Keratinocyte (primary cell): ENCODE measurements around the gene SPRY4.

Source experiments
- CTCF ChIP-seq, 3 experiments: IDR thresholded peaks in 1 of 3; conservative IDR thresholded peaks in 1 of 3; optimal IDR thresholded peaks in 1 of 3; 2 replicates in 2 of 3; 3 replicates in 1 of 3; pipeline versions ENCODE3 to v1.5.1; 2011; ENCODE audit warnings: low read length in 3 of 3, mild to moderate bottlenecking in 3 of 3, moderate library complexity in 2 of 3, control low read depth in 1 of 3, inconsistent platforms in 1 of 3; ENCODE audit not compliant: insufficient read depth in 2 of 3; ENCODE audit errors: extremely low read depth in 1 of 3
- EZH2 ChIP-seq: IDR thresholded peaks from one replicate; pipeline ENCODE4 v1.6.1; 2012; ENCODE audit warnings: inconsistent platforms, mild to moderate bottlenecking, low read length, moderate library complexity

- no peak for TF ChIP-seq EZH2
- no peak for TF ChIP-seq CTCF (optimal IDR thresholded peaks at IDR 0.05 in 1 of 3, IDR thresholded peaks at IDR 0.05 in 1 of 3, conservative IDR thresholded peaks at IDR 0.05 in 1 of 3; ENCODE audit: extremely low read depth in 1 of 3, insufficient read depth in 2 of 3, low read length in 3 of 3)
Observed at GRCh38 chr5:142308358-142308757, 16.5 kb downstream of the SPRY4 start.
